Left forelimb (tissue), 1 donor: ENCODE measurements around the gene TIMP2.

Experiments used
- DNase-seq: peaks from one replicate; pipeline ENCODE4 v3.0.0-alpha.2; 2018; ENCODE audit warnings: low spot score

TIMP2 gene

GRCh38 chr17:78838574-78839005, 86.6 kb downstream of the TIMP2 start:
- no peak for DNase-seq

- no peak for DNase-seq
These were observed 88.7 kb downstream of the TIMP2 start for GRCh38 chr17:78836420-78837021.

GRCh38 chr17:78834571-78834970, 90.6 kb downstream of the TIMP2 start:
- DNase-seq = no peak

GRCh38 chr17:78832541-78832810, 92.7 kb downstream of the TIMP2 start:
- no peak for DNase-seq

GRCh38 chr17:78831688-78832540, 93.3 kb downstream of the TIMP2 start:
- DNase-seq = no peak

- no peak for DNase-seq
These were observed 95.7 kb downstream of the TIMP2 start for GRCh38 chr17:78829477-78829876.

- DNase-seq = no peak
These were observed 96.6 kb downstream of the TIMP2 start for GRCh38 chr17:78828470-78829185.

- DNase-seq = no peak
These were observed 98.2 kb downstream of the TIMP2 start for GRCh38 chr17:78826836-78827509.

- no peak for DNase-seq
These were observed 98.8 kb downstream of the TIMP2 start for GRCh38 chr17:78826421-78826820.

- DNase-seq = no peak
These were observed 99.5 kb downstream of the TIMP2 start for GRCh38 chr17:78825696-78826095.

GRCh38 chr17:78824240-78824639, 100.9 kb downstream of the TIMP2 start:
- no peak for DNase-seq

GRCh38 chr17:78823282-78824046, 101.7 kb downstream of the TIMP2 start:
- no peak for DNase-seq

GRCh38 chr17:78822552-78822951, 102.6 kb downstream of the TIMP2 start:
- DNase-seq = no peak

GRCh38 chr17:78821961-78822360, 103.2 kb downstream of the TIMP2 start:
- DNase-seq = no peak

GRCh38 chr17:78820841-78821240, 104.3 kb downstream of the TIMP2 start:
- no peak for DNase-seq

- DNase-seq = no peak
These were observed 105.1 kb downstream of the TIMP2 start for GRCh38 chr17:78819806-78820792.

- no peak for DNase-seq
These were observed 105.8 kb downstream of the TIMP2 start for GRCh38 chr17:78819402-78819801.

- DNase-seq = no peak
These were observed 106.3 kb downstream of the TIMP2 start for GRCh38 chr17:78818932-78819331.

- DNase-seq = no peak
These were observed 106.9 kb downstream of the TIMP2 start for GRCh38 chr17:78818152-78818846.

GRCh38 chr17:78817123-78817522, 108.1 kb downstream of the TIMP2 start:
- no peak for DNase-seq
